IMR-90 (cell line): ENCODE data around the gene CTNNA2.

Experiments
- CTCF ChIP-seq: conservative IDR thresholded peaks from 2 replicates; pipeline ENCODE4 v1.5.1; 2012; ENCODE audit warnings: mild to moderate bottlenecking, low read depth, low read length, improper control_type of control experiment
- POLR2A ChIP-seq: IDR thresholded peaks from 2 replicates; pipeline ENCODE4 v1.6.1; 2012; ENCODE audit warnings: mild to moderate bottlenecking, low read depth, low read length
- RAD21 ChIP-seq: IDR thresholded peaks from 2 replicates; pipeline ENCODE4 v1.6.1; 2012; ENCODE audit warnings: low read length, improper control_type of control experiment
- RFX5 ChIP-seq: IDR thresholded peaks from 2 replicates; pipeline ENCODE4 v1.8.0; 2012; ENCODE audit warnings: low read depth, mild to moderate bottlenecking, low read length, moderate library complexity
- SMC3 ChIP-seq: fragments of 150-350 bp; IDR thresholded peaks from 2 replicates; pipeline ENCODE4 v1.6.1; 2016; ENCODE audit warnings: low read depth, mild to moderate bottlenecking, antibody characterized with exemption, low read length, moderate library complexity
- USF2 ChIP-seq: fragments of 150-350 bp; IDR thresholded peaks from 2 replicates; pipeline ENCODE4 v1.6.1; 2017; ENCODE audit warnings: mild to moderate bottlenecking, antibody characterized with exemption, low read length, low read depth

GRCh38 chr2:79611448-79612016 is 98.7 kb downstream of the CTNNA2 start:
- TF ChIP-seq SMC3 (no peak), USF2 (no peak), CTCF (no peak), POLR2A (no peak), RAD21 (no peak), RFX5 (no peak)
